K562 treated with DMSO at 1 percent for 4 hours (cell line): ENCODE results near the gene ORC4. TPM values are rescaled to one million over a fixed set of nuclear protein-coding genes. Genes with fewer than 3 reads are reported as not detected.

Experiments used
- total RNA-seq: library from RNA; unstranded; fragments of 300-600 nt; gene quantifications from 2 replicates; pipeline ENCODE4 v1.2.3, GENCODE V29; 2022; ENCODE audit not compliant: insufficient read depth

Gene ORC4
- 16.5 and 24.4 TPM in 2 replicates for total RNA-seq

DNA sequence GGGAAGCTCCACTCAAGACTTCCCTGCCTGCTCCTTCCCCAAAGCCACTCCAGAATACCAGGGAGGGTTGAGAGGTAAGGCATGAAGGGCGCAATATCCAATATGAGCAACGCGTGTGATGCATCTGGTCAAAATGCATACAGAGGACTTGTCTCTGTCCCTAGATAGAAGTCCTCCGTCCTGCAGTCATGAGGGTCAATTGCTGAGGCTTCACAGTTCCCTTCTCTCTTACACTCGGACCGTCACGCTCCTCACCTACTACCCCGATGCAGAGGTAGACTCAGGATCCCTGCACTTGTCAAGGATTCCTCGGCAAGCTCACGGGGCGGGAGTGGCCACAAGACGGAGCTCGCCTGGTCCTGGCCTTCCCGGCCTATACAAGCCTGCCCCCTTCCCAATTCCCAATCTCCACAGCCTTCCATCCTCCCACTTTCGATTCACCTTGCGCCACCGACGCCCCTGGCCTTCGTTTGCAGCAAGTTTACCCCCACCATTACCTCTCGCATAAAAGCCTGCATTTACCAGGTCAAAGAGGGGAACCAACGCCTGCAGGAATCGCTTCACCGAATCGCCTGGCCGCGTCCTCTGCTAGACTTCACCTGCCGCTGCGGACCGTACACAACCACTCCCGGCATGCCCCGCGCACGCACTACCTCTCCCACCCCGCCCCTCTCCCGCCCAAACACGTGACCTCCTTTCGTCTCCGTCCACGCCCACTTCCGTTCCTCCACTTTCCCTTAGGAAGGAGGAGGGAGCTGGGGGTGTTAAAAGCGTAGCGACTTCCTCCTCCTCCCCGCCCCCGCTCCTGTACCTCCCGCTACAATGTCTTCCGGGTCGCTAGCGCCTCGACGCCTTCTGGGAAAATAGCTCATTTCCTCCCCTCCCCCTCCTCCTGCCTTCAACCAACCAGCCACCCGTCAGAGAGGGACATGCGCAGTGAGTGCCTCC, at the start of gene ORC4:
ORC4 (minus strand) TSS at position 627 of the 948 bp plus-strand sequence. CDS start 44,779 bp downstream, outside the sequence.

DNA sequence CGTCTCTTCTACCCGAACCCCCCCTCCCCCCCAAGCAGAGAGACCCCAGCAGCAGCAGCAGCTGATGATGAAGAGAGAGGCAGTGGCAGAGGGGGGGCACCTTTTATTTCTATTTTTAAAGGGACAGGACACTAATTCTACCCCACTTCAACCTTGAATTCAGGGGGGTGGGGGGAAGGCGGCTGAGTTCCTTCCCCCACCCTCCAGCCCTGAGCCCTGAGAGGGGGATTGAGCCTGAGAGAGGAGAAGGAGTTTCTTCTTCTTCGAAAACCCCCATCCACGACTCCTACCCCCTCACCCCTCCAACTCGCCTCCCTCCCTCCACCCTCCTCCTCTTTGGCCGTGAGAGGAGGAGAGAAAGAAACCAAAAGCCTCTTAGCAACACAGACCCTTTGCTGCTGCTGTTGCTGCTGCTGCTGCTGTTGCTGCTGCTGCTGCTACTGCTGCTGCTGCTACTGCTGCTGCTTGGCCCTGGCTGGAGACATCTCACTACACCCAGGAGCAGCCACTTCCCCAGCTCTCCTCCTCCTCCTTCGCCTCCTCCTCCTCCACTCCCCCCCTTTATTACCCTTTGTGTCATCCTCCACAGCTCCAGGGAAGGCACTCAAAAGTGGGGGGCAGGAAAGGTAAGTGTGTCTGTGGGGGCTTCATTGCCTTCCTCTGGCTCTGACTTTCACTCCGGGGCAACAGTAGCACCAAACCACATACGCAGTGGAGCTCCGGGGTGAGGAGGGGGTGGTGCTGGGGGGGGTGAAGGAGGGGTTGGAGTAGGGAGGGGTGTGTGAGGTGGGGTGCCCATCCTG, 723 bp upstream of the ORC4 start, which contains the start of gene MBD5:
MBD5 (plus strand) TSS at position 33 of the 803 bp plus-strand sequence.

Other genes starting within 250 kb of the ORC4 start
- 1.7 and 2.4 TPM in 2 replicates for gene ACVR2A, start 175.7 kb downstream of the ORC4 start, total RNA-seq
- gene MBD5, start 354 bp upstream of the ORC4 start, total RNA-seq: 7.9 and 8.1 TPM in 2 replicates